ENCODE data around the gene FYB2. TPM values are rescaled to one million over a fixed set of nuclear protein-coding genes. Genes with fewer than 3 reads are reported as not detected.

Gene FYB2
- total RNA-seq, 1 experiment from 2014 or later: not detected

DNA sequence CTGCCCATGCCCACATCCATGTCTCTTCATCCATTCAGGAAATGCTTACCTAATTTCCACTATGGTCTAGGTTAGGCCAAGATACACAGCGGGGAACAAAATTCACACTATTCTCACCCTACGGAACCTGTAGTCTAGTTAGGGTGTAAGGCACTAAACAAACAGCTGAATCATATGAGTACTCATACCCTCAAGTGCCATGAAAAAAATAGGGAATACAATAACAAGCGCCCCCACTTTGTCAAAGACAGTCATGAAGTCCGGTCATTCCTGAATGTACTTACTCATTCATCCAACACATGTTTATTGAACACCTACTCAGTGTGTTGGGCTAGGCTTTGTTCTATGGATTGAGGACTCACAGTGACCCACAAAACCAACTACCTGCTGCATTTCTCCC, 6.2 kb upstream of the FYB2 start:
- no peak for ATAC-seq
- intact Hi-C loops (cut with micrococcal nuclease): no loop called here

DNA sequence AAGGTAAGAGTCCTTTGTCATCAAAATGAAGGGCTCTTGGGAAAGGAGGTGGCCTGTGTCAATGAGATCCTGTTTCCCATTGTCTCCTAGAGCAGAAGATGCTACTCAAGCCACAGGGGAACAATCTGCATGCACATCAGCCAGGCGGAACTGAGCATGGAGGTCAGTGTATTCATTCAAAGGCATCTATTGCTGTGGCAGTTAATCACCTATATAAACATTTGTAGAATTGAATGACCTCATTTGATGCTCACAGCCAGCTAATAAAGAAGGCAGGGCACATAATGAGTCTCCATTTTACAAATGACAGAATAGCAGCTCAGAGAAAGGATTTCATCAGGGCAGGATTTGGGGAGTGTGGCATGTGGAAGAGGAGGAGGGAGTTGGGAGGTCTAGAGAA, 5.7 kb upstream of the FYB2 start:
- H3K27me3 ChIP-seq (ENCODE audit: low read length): peaks cover 15% of the 10 kb centered on the region; the same call in 1 of the 2 replicates
- no peaks in the 10 kb centered on the region for H3K9me3 ChIP-seq (ENCODE audit: low read length)
- no peak; the same call in 1 of the 2 replicates for ATAC-seq
- TF ChIP-seq, protein P1, sequence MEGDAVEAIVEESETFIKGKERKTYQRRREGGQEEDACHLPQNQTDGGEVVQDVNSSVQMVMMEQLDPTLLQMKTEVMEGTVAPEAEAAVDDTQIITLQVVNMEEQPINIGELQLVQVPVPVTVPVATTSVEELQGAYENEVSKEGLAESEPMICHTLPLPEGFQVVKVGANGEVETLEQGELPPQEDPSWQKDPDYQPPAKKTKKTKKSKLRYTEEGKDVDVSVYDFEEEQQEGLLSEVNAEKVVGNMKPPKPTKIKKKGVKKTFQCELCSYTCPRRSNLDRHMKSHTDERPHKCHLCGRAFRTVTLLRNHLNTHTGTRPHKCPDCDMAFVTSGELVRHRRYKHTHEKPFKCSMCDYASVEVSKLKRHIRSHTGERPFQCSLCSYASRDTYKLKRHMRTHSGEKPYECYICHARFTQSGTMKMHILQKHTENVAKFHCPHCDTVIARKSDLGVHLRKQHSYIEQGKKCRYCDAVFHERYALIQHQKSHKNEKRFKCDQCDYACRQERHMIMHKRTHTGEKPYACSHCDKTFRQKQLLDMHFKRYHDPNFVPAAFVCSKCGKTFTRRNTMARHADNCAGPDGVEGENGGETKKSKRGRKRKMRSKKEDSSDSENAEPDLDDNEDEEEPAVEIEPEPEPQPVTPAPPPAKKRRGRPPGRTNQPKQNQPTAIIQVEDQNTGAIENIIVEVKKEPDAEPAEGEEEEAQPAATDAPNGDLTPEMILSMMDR (conservative IDR thresholded peaks at IDR 0.05; ENCODE audit: low read depth, low read length): no peak
- TF ChIP-seq EZH2 (IDR thresholded peaks at IDR 0.05; ENCODE audit: low read length, unreplicated experiment) (no peak), EZH2phosphoT487 (IDR thresholded peaks at IDR 0.05; ENCODE audit: borderline replicate concordance, low read length) (no peak)
- H2AFZ ChIP-seq (ENCODE audit: low read length): no peak overlapping the region
- ChIA-PET CTCF (no interaction called here), POLR2A (ENCODE audit: unreplicated experiment) (no interaction called here)
- no peak overlapping the region for H3K4me2 ChIP-seq (ENCODE audit: low read length)
- no peaks in the 10 kb centered on the region for H3K9me2 ChIP-seq (replicated peaks; ENCODE audit: low read length)
- H3K4me1 ChIP-seq (ENCODE audit: insufficient read depth, low read length): peaks cover 14% of the 10 kb centered on the region
- no peak overlapping the region for H3K27ac ChIP-seq (ENCODE audit: low read length)
- no peaks in the 10 kb centered on the region for H4K20me1 ChIP-seq (ENCODE audit: low read length)
- no peaks in the 10 kb centered on the region for H3K36me3 ChIP-seq (ENCODE audit: low read depth, low read length)
- BruUV-seq (replicated peaks): no TSS peak
- H3F3A ChIP-seq (ENCODE audit: low read length, unreplicated experiment): no peaks in the 10 kb centered on the region
- no peak overlapping the region for H3K4me3 ChIP-seq (ENCODE audit: low read length)
- no peak for DNase-seq
- intact Hi-C loops (cut with micrococcal nuclease): loop anchor here (5.0 kb wide), 2 partner anchors 113 to 1538 kb away; no protein-coding TSS in a partner anchor
- no peaks in the 10 kb centered on the region for H3K79me2 ChIP-seq (ENCODE audit: low read length)
- H3K9ac ChIP-seq (ENCODE audit: low read length): no peak overlapping the region

More for the DNA sequence above, 6.2 kb upstream of the FYB2 start:
- Histone ChIP-seq H3K9me2 (replicated peaks; ENCODE audit: low read length) (no peaks in the 10 kb centered on the region), H3F3A (ENCODE audit: low read length, unreplicated experiment) (no peaks in the 10 kb centered on the region), H3K36me3 (ENCODE audit: low read depth, low read length) (no peaks in the 10 kb centered on the region), H3K4me1 (ENCODE audit: insufficient read depth, low read length) (peaks cover 12% of the 10 kb centered on the region), H3K27me3 (ENCODE audit: low read length) (peaks cover 15% of the 10 kb centered on the region; the same call in 1 of the 2 replicates), H4K20me1 (ENCODE audit: low read length) (no peaks in the 10 kb centered on the region), H3K9ac (ENCODE audit: low read length) (no peak overlapping the region), H3K4me3 (ENCODE audit: low read length) (no peak overlapping the region), H3K9me3 (ENCODE audit: low read length) (no peaks in the 10 kb centered on the region), H3K4me2 (ENCODE audit: low read length) (no peak overlapping the region), H2AFZ (ENCODE audit: low read length) (no peak overlapping the region), H3K27ac (ENCODE audit: low read length) (no peak overlapping the region), H3K79me2 (ENCODE audit: low read length) (no peaks in the 10 kb centered on the region)
- no TSS peak for BruUV-seq (replicated peaks)
- ChIA-PET POLR2A (ENCODE audit: unreplicated experiment) (no interaction called here), CTCF (interaction anchor here (0.6 kb wide), 1 partner anchor 1450 kb away, joined by 3 read pairs; no protein-coding TSS in a partner anchor)
- no peak for DNase-seq
- TF ChIP-seq EZH2phosphoT487 (IDR thresholded peaks at IDR 0.05; ENCODE audit: borderline replicate concordance, low read length) (no peak), EZH2 (IDR thresholded peaks at IDR 0.05; ENCODE audit: low read length, unreplicated experiment) (no peak)
- TF ChIP-seq, protein P1 (conservative IDR thresholded peaks at IDR 0.05; ENCODE audit: low read depth, low read length): no peak

DNA sequence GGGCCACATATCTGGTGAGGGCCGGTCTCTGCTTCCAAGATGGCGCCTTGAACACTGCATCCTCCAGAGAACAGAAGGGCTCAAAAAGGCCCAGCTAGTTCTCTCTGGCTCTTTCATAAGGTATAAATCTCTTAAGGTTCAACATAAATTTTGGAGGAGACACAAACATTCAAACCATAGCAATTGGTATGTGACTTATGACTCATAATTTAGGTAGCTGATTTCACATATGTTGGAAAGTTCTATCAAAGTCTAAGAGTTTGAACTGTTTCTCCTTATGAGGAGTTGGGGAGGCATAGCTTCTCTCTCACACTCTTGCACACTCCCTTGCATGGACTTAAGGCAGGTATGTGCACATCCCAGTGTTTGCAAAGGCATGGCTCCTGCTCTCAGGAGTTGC, 5.1 kb upstream of the FYB2 start:
- H3K4me1 ChIP-seq (ENCODE audit: insufficient read depth, low read length): peaks cover 14% of the 10 kb centered on the region
- no peaks in the 10 kb centered on the region for H3K9me3 ChIP-seq (ENCODE audit: low read length)
- no peak overlapping the region for H3K9ac ChIP-seq (ENCODE audit: low read length)
- H3K36me3 ChIP-seq (ENCODE audit: low read depth, low read length): no peaks in the 10 kb centered on the region
- POLR2A ChIA-PET (ENCODE audit: unreplicated experiment): no interaction called here
- TF ChIP-seq EZH2 (IDR thresholded peaks at IDR 0.05; ENCODE audit: low read length, unreplicated experiment): no peak
- TF ChIP-seq EZH2phosphoT487 (IDR thresholded peaks at IDR 0.05; ENCODE audit: borderline replicate concordance, low read length): no peak
- TF ChIP-seq, protein P1 (conservative IDR thresholded peaks at IDR 0.05; ENCODE audit: low read depth, low read length): no peak
- DNase-seq: no peak
- CTCF ChIA-PET: no interaction called here
- no peaks in the 10 kb centered on the region for H4K20me1 ChIP-seq (ENCODE audit: low read length)
- no peaks in the 10 kb centered on the region for H3K79me2 ChIP-seq (ENCODE audit: low read length)
- H3K4me2 ChIP-seq (ENCODE audit: low read length): no peak overlapping the region
- H3K4me3 ChIP-seq (ENCODE audit: low read length): no peak overlapping the region
- H3F3A ChIP-seq (ENCODE audit: low read length, unreplicated experiment): no peaks in the 10 kb centered on the region
- no peak for ATAC-seq
- intact Hi-C loops (cut with micrococcal nuclease): loop anchor here (5.0 kb wide), 2 partner anchors 112 to 1537 kb away; no protein-coding TSS in a partner anchor
- H3K27me3 ChIP-seq (ENCODE audit: low read length): peaks cover 12% of the 10 kb centered on the region; the same call in 1 of the 2 replicates
- no peak overlapping the region for H3K27ac ChIP-seq (ENCODE audit: low read length)
- no TSS peak for BruUV-seq (replicated peaks)
- H2AFZ ChIP-seq (ENCODE audit: low read length): no peak overlapping the region
- no peaks in the 10 kb centered on the region for H3K9me2 ChIP-seq (replicated peaks; ENCODE audit: low read length)

Measured in PC-3 (cell line).